Effector memory CD4-positive, alpha-beta T cell (primary cell): ENCODE data around the gene GBP4.
"Not testable (repeated sequence)": the region's sequence is repeated elsewhere in the genome, so short reads cannot be mapped to it uniquely, and the experiment has no call there.

ENCODE experiments used
- DNase-seq, 3 donors: peaks; one replicate each; pipeline ENCODE4 v3.0.0-alpha.2; 2020
- H3K27ac ChIP-seq: 2 replicates; pipeline ENCODE4 v1.7.0; 2013; ENCODE audit warnings: mild to moderate bottlenecking, low read length, moderate library complexity; ENCODE audit not compliant: insufficient read depth, poor library complexity, severe bottlenecking
- H3K27me3 ChIP-seq: replicated peaks from 2 replicates; pipeline ENCODE4 v1.7.0; 2013; ENCODE audit warnings: mild to moderate bottlenecking, low read length; ENCODE audit not compliant: insufficient read depth, control insufficient read depth, poor library complexity, severe bottlenecking
- H3K36me3 ChIP-seq: 2 replicates; pipeline ENCODE4 v1.7.0; 2013; ENCODE audit warnings: mild to moderate bottlenecking, low read length, moderate library complexity; ENCODE audit not compliant: control insufficient read depth, insufficient read depth
- H3K4me1 ChIP-seq: 2 replicates; pipeline ENCODE4 v1.7.0; 2013; ENCODE audit warnings: low read length, mild to moderate bottlenecking; ENCODE audit not compliant: control insufficient read depth, insufficient read depth, poor library complexity, severe bottlenecking
- H3K4me3 ChIP-seq: 2 replicates; pipeline ENCODE4 v1.7.0; 2013; ENCODE audit warnings: low read length, low read depth, mild to moderate bottlenecking; ENCODE audit not compliant: insufficient read depth, poor library complexity, severe bottlenecking
- H3K9me3 ChIP-seq: 2 replicates; pipeline ENCODE4 v1.7.0; 2013; ENCODE audit warnings: mild to moderate bottlenecking, low read length, moderate library complexity; ENCODE audit not compliant: control insufficient read depth
- total RNA-seq, 3 donors: gene quantifications; one replicate each; lab custom pipeline; 2026; lab: John Stamatoyannopoulos, UW

GBP4 gene
- total RNA-seq = 94.2 to 124 (median 95.7) reads per million in 3 donors

- Histone ChIP-seq H3K36me3 (peaks cover 16% of the 10 kb centered on the region), H3K27me3 (no peaks in the 10 kb centered on the region), H3K4me3 (peak within 1 kb of the TSS; percentile 78), H3K27ac (peak within 1 kb of the TSS; percentile 81), H3K4me1 (peaks cover 12% of the 10 kb centered on the region), H3K9me3 (no peaks in the 10 kb centered on the region)
- peak in 2 of 3 donors; percentile 13 to 16 for DNase-seq
Observed at GRCh38 chr1:89198491-89199072, at the start of gene GBP4. GBP4 (minus strand) TSS chr1:89198942; CDS start chr1:89198834, 108 bp downstream.

GRCh38 chr1:89243046-89243445 lies 44.3 kb upstream of the GBP4 start:
- no peaks in the 10 kb centered on the region for H3K36me3 ChIP-seq
- no peak overlapping the region for H3K27ac ChIP-seq

GRCh38 chr1:89221341-89221740 lies 22.6 kb upstream of the GBP4 start:
- Histone ChIP-seq H3K9me3 (no peaks in the 10 kb centered on the region), H3K4me3 (no peak overlapping the region), H3K36me3 (no peaks in the 10 kb centered on the region), H3K4me1 (no peaks in the 10 kb centered on the region), H3K27me3 (no peaks in the 10 kb centered on the region), H3K27ac (no peak overlapping the region)
- DNase-seq = no peak

More at GRCh38 chr1:89243046-89243445, 44.3 kb upstream of the GBP4 start:
- Histone ChIP-seq H3K4me3 (no peak overlapping the region), H3K4me1 (no peaks in the 10 kb centered on the region), H3K27me3 (no peaks in the 10 kb centered on the region), H3K9me3 (no peaks in the 10 kb centered on the region)
- no peak for DNase-seq

DNA sequence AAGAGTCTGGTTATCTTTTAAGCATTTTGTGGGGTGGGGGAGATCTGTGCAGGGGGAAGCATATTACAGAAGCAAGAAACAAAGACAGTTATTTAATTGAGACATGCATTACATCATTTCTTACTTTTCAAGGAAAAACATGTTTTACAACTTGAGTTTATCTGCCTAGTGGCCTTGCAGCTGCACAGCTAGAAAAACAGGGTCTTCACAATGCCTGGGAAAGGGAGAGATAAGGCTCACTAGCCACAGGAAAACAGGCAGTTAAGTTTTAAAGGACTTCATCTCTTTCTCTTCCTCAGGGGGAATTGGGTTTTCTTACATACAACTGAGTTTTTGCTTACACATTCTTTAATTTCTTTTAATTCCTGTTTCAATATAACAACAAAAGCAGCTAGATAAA lies 21.1 kb upstream of the GBP4 start:
- H3K27me3 ChIP-seq, H3K4me3 ChIP-seq, H3K4me1 ChIP-seq, H3K27ac ChIP-seq, DNase-seq, H3K9me3 ChIP-seq, H3K36me3 ChIP-seq: not testable (repeated sequence)

GRCh38 chr1:89218941-89219340 lies 20.2 kb upstream of the GBP4 start:
- H3K27me3 ChIP-seq, H3K36me3 ChIP-seq, DNase-seq, H3K9me3 ChIP-seq, H3K27ac ChIP-seq, H3K4me1 ChIP-seq, H3K4me3 ChIP-seq: not testable (repeated sequence)

GRCh38 chr1:89213347-89213746 lies 14.6 kb upstream of the GBP4 start:
- H3K9me3 ChIP-seq = no peaks in the 10 kb centered on the region
- no peaks in the 10 kb centered on the region for H3K4me1 ChIP-seq
- no peak for DNase-seq
- H3K27me3 ChIP-seq = no peaks in the 10 kb centered on the region
- H3K36me3 ChIP-seq = no peaks in the 10 kb centered on the region
- H3K4me3 ChIP-seq = no peak overlapping the region
- H3K27ac ChIP-seq = no peak overlapping the region

DNA sequence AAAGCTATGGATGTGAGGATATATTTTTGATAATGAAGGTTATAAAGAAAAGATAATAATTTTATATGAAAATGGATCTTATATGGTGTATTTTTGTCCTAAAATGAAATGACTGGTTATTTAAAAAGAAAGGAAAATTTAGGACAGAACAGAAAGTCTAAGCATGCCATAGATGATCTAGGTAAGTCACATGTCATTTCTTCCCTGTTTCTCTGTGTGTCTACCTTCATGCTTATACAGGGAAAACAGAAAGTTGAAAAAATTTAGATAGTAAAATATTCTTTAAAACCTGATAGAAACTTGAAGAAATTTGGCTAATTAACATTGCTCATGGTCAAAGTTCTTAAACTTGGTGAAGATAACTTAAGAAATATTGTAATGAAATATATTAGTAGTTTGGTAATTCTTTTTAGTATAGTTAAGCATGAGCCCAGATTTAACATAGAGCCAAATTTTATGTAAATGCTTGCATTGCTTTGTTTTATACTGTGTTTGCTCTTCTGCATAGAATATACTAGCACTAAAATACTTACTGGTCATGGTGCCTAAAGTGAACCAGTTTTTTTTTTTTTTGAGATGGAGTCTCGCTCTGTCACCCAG lies 12.4 kb upstream of the GBP4 start:
- DNase-seq = no peak
- no peaks in the 10 kb centered on the region for H3K27me3 ChIP-seq
- H3K9me3 ChIP-seq = no peaks in the 10 kb centered on the region
- H3K4me1 ChIP-seq = no peaks in the 10 kb centered on the region
- no peak overlapping the region for H3K27ac ChIP-seq
- no peaks in the 10 kb centered on the region for H3K36me3 ChIP-seq
- no peak overlapping the region for H3K4me3 ChIP-seq

DNA sequence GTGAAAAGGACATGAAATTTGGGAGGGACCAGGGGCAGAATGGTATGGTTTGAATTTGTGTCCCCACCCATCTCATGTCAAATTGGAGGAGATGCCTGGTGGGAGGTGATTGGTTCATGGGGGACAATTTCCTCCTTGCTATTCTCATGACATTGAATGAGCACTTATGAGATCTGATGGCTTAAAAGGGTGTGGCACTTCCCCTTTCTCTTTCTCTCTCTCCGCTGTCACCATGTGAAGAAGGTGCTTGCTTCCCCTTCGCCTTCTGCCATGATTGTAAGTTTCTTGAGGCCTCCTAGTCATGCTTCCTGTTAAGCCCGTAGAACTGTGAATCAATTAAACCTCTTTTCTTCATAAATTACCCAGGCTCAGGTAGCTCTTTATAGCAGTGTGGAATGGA lies 7.6 kb upstream of the GBP4 start:
- H3K27ac ChIP-seq = no peak overlapping the region
- no peaks in the 10 kb centered on the region for H3K4me1 ChIP-seq
- peaks cover 9% of the 10 kb centered on the region for H3K9me3 ChIP-seq
- H3K36me3 ChIP-seq = no peaks in the 10 kb centered on the region
- H3K27me3 ChIP-seq = no peaks in the 10 kb centered on the region
- DNase-seq = no peak
- no peak overlapping the region for H3K4me3 ChIP-seq

DNA sequence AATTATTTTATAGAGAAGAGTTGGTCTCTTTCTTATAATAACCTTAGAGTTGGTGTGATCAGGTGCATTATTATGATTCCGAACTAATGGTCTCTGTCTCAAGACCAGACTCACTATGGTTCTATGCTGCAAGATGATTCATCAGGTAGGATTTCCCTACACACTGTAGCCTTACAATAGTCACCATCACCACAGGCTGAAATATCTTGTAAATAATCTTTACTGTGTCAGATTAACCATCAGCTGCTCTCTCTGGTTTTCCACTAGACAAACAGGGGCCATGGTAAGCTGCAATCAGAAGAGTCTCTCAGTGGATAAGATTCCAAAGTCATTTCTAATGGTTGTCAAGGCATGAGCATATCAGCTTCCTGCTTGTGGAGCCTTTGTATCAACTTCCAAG lies 4.4 kb upstream of the GBP4 start:
- DNase-seq = no peak
- Histone ChIP-seq H3K9me3 (peaks cover 9% of the 10 kb centered on the region), H3K27ac (no peak overlapping the region), H3K27me3 (no peaks in the 10 kb centered on the region), H3K4me3 (no peak overlapping the region), H3K4me1 (no peaks in the 10 kb centered on the region), H3K36me3 (no peaks in the 10 kb centered on the region)

GRCh38 chr1:89201106-89201794 lies 2.5 kb upstream of the GBP4 start:
- Histone ChIP-seq H3K27me3 (no peaks in the 10 kb centered on the region), H3K4me1 (peaks cover 5% of the 10 kb centered on the region), H3K9me3 (peaks cover 9% of the 10 kb centered on the region), H3K4me3 (no peak overlapping the region), H3K36me3 (no peaks in the 10 kb centered on the region), H3K27ac (no peak overlapping the region)
- no peak for DNase-seq
